ENCODE data around the gene PARVG.
"Not testable (repeated sequence)": the region's sequence is repeated elsewhere in the genome, so short reads cannot be mapped to it uniquely, and the experiment has no call there.

PARVG gene

GRCh38 chr22:44215287-44215686 is 34.6 kb downstream of the PARVG start:
- no peak for DNase-seq

- no peak for DNase-seq
These were observed 36.6 kb downstream of the PARVG start for GRCh38 chr22:44217346-44217745.

- no peak for DNase-seq
These were observed 37.3 kb downstream of the PARVG start for GRCh38 chr22:44218071-44218470.

GRCh38 chr22:44219101-44219870 is 38.6 kb downstream of the PARVG start:
- no peak for DNase-seq

- DNase-seq = no peak
These were observed 40.3 kb downstream of the PARVG start for GRCh38 chr22:44220727-44221680.

- no peak for DNase-seq
These were observed 41.2 kb downstream of the PARVG start for GRCh38 chr22:44221710-44222475.

- no peak for DNase-seq
These were observed 43.4 kb downstream of the PARVG start for GRCh38 chr22:44224166-44224565.

- no peak for DNase-seq
These were observed 44.5 kb downstream of the PARVG start for GRCh38 chr22:44225091-44225689.

- no peak for DNase-seq
These were observed 45.1 kb downstream of the PARVG start for GRCh38 chr22:44225812-44226211.

- DNase-seq = no peak
These were observed 48.6 kb downstream of the PARVG start for GRCh38 chr22:44229331-44229730.

GRCh38 chr22:44229809-44230208 is 49.1 kb downstream of the PARVG start:
- DNase-seq = no peak

- DNase-seq = no peak
These were observed 50.5 kb downstream of the PARVG start for GRCh38 chr22:44231233-44231632.

GRCh38 chr22:44234372-44234771 is 53.6 kb downstream of the PARVG start:
- DNase-seq = not testable (repeated sequence)

- no peak for DNase-seq
These were observed 56.6 kb downstream of the PARVG start for GRCh38 chr22:44237290-44237689.

- DNase-seq = not testable (repeated sequence)
These were observed 60.4 kb downstream of the PARVG start for GRCh38 chr22:44241121-44241520.

GRCh38 chr22:44242946-44243724 is 62.4 kb downstream of the PARVG start:
- no peak for DNase-seq

- DNase-seq = no peak
These were observed 63.0 kb downstream of the PARVG start for GRCh38 chr22:44243761-44244160.

- DNase-seq = no peak
These were observed 63.6 kb downstream of the PARVG start for GRCh38 chr22:44244265-44244822.

- no peak for DNase-seq
These were observed 64.7 kb downstream of the PARVG start for GRCh38 chr22:44245438-44245837.

GRCh38 chr22:44245867-44246266 is 65.1 kb downstream of the PARVG start:
- no peak for DNase-seq

- no peak for DNase-seq
These were observed 66.0 kb downstream of the PARVG start for GRCh38 chr22:44246615-44247326.

Data from effector CD8-positive, alpha-beta T cell (primary cell).